Stimulated activated CD8-positive, alpha-beta memory T cell treated with anti-CD3 and anti-CD28 coated beads, Interleukin-12 subunit alpha, Interleukin-12 subunit beta, amount 100 ng/mL, for 24 hours (primary cell): ENCODE measurements around the gene CCPG1.

ENCODE experiments used
- DNase-seq: peaks from one replicate; pipeline ENCODE4 v3.0.0-alpha.2; 2020; ENCODE audit errors: extremely low read depth

Gene CCPG1

DNA sequence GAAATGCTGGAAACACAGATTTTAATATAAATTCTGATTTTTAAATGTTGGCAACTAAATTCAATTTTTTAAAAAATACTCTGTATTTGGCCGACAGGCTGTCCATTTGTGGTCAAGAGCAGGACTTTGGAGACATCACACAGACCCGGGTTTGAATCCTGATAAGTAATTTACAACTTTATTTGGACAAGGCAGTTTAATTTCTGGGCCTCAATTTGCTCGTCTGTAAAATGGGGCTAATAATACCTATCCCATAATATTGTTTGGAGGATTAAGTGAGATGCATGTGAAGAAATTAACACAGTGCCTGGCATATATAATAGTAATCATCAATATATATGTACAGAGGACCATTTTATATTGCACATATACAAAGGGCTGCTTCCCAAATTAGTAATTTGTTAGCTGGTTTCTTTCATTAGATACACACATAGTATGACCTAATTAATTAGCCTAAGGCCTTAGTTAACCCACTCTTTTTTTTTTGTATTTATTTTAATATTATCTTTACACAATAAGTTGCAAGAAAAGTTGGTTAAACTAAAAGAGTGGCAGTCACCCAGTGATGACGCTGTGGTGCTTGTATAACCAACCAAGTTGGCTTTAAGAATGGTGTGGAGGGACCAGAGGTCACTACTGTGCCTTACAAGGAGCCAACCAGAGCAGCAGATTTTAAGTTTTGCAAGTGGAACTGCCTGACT is 88.5 kb downstream of the CCPG1 start:
- no peak for DNase-seq

DNA sequence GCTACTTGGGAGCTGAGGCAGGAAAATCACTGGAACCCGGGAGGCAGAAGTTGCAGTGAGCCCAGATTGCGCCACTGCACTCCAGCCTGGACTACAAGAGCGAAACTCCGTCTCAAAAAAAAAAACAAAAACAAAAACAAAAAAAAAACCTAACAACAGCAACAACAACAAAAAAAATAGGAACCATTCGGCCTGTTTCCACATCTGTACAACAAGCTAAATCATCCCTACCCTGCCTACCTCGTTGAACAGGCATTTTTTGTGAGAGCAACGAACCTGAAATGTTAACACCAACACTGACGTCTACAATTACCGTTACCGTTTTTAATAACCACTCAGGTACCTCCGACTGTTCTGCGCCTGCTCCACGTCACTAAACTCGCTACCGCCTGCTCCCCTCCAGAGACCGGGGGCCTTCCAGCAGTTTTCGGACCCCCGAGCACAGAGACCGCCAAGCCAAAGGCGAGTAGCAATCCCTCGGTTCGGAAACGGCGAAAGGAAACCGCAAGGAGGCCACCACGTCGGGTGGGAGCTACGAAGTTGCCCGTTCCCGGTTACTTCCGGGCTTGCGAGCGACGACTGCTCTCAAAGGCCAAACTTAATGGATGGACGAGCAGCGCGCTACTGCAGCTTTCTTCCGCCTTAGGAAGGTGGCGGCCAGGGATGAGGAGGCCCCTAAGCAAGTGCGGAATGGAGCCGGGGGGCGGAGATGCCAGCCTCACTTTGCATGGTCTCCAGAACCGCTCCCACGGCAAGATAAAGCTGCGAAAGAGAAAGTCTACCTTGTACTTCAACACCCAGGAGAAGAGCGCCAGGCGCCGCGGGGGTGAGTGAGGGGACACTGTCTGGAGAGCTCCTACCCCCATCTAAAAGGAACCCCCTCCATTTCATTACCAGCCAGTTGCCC is 89.3 kb downstream of the CCPG1 start, which contains the start of the genes PIGB and PIGBOS1:
TSS of gene PIGB (plus strand) at position 635 of the 907 bp plus-strand sequence. CDS start at position 664, 29 bp downstream.
TSS of gene PIGBOS1 (minus strand) at position 536 of the 907 bp plus-strand sequence. CDS start 1,331 bp downstream, outside the sequence.
- peak; percentile 47 for DNase-seq
